GDM1 (cell line): Measurements from ENCODE around the gene NPHP4.
"Not testable (repeated sequence)": the region's sequence is repeated elsewhere in the genome, so short reads cannot be mapped to it uniquely, and the experiment has no call there.

Source experiments
- DNase-seq: peaks from one replicate; lab custom pipeline; 2025; lab: John Stamatoyannopoulos, UW

The NPHP4 gene

GRCh38 chr1:6023346-6023745 is 31.1 kb upstream of the NPHP4 start:
- DNase-seq = no peak

- no peak for DNase-seq
Observed at GRCh38 chr1:6022193-6022592, 30.0 kb upstream of the NPHP4 start.

DNA sequence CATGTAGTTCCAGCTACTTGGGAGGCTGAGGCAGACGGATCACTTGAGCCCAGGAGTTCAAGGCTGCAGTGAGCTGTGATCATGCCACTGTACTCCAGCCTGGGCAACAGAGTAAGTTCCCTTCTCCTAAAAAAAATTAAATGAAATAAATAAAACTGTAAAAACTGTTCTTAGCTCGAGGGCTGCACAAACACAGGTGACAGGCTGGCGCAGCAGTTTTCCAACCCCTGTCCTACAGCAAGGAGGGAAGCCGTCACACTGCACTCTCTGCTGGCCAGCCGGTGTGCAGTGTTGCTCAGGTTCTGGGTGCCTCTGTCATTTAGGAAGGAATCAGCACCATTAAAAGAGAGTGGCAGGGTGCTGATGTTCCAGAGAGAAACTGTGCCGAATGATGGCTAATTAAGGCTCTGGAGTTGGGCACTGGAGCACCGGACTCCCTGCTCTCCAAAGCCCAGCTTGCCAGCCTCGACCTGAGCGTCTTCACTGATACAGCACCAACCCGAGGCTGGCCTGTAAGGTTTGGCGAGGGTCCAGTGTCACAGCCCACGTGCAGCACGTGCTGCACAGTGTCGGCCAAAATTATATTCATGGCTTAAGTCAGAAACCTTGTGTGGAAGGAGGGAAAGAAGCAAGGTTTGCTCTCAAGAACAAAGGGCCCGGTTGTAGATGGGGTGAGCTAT is 27.1 kb upstream of the NPHP4 start:
- no peak for DNase-seq

GRCh38 chr1:6017654-6018053 is 25.4 kb upstream of the NPHP4 start:
- DNase-seq = not testable (repeated sequence)

DNA sequence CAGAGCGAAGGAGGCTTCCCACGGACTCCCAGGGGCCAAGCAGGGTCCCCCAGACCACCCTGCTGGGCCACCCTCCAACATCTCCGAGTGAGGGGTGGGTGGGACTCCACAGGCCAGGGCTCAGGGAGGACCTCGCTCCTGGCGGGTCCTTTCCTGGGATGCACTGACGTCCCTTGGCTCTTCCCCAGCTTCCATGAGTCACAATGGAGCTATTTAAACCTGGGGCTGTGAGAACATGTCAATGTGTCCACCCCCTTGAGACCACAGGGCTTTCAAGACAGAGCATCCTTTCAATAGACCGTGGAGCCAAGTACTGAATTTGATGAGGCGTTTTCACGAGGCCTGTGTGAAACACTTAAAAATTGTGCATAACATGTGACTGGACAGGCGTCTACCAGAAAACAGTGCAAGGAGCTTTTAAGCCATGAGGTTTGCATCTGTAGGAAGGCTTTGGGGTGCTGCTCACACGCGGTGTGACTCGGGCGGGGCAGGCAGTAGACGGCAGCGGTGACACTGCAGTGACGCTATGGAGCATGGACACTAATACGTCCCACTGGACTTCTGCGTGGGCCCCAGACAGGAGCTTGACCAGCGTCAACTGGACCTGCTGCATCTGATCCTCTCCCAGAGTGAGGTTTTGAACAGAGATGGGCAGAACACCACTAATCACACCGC is 24.1 kb upstream of the NPHP4 start:
- no peak for DNase-seq

DNA sequence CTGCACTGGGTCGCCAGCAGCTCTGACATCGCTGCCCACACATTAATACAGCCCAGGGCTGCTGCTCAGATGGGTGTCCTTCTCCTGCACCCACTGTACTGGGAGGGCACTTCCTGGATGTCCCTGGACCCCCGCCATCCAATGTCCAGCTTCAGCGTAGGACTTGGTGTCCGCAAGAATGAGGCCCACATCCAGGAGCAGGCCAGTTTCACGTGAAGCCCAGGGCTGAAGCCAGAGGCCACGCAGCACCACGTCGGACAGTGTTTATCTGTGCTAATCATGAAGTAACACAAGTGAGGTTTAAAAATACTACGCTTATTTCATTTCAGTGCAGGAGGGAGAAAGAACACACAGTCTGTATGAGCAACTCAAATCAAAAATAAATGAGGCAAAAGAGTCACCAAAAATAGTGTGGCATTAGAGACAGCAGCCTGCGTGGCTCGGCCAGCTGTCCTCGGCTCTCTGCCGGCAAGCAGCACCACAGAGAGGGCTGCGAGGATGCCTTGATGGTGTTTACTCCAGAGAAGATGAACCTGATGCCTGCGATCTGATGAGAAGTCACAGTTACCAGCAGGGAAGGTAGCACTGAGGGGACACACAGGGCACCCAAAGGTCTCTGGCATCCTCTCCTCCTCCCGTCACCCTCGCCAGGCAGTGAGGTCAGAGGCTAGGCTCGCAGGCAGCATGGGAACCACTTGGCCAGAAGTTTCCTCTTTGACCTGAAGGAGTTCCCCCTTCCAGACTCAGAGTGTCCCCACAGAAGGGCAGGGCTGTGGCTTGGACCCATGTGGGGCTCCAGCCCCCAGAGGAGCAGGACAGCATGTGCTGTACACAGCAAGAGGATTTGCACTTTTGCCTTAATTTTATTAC is 22.1 kb upstream of the NPHP4 start:
- no peak for DNase-seq

DNA sequence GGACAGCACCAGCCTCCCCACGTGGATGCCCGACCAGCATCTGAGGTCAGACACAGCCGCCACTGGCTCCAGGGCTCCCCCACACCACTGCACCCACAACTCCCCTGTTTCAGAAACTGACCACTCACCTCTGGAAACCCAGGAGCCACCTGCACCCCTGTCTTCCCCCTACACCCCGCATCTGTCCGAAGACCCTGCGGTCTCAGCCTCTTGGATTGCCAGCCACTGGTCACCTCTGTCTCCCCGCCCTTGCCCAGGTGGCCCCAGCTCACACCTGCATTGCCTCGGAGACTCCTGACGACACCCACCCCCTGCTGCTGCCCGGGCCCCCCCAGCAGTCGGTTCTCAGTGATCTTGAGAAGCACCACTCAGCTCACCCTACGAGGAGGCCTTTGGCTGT is 21.3 kb upstream of the NPHP4 start:
- DNase-seq = no peak

GRCh38 chr1:6012529-6013318 is 20.5 kb upstream of the NPHP4 start:
- no peak for DNase-seq

GRCh38 chr1:6011946-6012258 is 19.7 kb upstream of the NPHP4 start:
- DNase-seq = no peak

DNA sequence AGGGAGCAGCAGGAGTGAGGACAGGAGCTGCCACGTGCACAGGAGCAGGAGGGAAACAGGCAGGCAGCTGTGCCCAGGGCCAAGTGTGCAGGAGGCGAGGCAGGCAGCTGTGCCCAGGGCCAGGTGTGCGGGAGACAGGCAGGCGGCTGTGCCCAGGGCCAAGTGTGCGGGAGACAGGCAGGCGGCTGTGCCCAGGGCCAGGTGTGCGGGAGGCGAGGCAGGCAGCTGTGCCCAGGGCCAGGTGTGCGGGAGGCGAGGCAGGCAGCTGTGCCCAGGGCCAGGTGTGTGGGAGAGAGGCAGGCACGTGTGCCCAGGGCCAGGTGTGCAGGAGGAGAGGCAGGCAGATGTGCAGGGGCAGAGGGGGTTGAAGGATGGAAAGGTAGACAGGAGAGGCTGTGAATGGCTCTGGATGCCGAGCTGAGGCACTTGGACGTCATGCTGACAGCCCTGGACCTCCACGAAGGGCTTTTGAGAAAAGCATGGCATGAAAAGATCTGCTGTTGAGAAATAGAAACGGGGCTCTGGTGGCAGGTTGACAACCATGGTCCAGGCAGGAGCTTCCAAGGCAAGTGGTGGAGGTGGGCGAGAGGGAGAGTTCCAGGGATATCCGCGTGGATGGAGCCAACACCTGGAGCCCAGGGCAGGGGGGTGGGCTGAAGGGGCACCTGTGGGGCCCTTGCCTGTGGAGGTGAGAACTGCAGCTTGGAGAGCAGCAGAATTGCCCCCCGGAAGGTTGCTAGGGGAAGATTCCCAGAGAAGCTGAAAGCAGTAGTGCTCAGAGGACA is 19.1 kb upstream of the NPHP4 start:
- DNase-seq = no peak

GRCh38 chr1:6010554-6010953 is 18.3 kb upstream of the NPHP4 start:
- no peak for DNase-seq

- no peak for DNase-seq
Observed at GRCh38 chr1:6009120-6010040, 17.2 kb upstream of the NPHP4 start.

DNA sequence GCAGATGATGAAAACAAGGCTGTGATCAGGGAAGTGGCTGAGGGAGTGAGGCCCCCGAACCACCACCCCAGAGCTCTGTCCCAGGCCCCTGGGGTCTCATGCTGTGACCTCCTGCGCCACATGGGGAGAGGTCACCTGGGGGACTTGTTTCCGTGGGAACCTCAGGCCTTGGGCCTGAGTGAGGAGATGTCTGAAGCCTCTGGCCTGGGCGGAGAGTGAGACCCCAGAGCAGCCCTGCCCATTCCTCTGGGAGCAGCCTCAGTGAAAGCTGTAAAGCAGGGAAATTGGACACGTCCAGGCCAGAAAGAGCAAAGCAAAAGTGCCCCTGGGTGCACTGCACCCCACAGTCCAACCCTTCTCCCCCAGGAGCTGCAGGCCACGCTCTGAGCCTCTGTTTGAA is 16.5 kb upstream of the NPHP4 start:
- no peak for DNase-seq

- no peak for DNase-seq
Observed at GRCh38 chr1:6008084-6008415, 15.8 kb upstream of the NPHP4 start.

DNA sequence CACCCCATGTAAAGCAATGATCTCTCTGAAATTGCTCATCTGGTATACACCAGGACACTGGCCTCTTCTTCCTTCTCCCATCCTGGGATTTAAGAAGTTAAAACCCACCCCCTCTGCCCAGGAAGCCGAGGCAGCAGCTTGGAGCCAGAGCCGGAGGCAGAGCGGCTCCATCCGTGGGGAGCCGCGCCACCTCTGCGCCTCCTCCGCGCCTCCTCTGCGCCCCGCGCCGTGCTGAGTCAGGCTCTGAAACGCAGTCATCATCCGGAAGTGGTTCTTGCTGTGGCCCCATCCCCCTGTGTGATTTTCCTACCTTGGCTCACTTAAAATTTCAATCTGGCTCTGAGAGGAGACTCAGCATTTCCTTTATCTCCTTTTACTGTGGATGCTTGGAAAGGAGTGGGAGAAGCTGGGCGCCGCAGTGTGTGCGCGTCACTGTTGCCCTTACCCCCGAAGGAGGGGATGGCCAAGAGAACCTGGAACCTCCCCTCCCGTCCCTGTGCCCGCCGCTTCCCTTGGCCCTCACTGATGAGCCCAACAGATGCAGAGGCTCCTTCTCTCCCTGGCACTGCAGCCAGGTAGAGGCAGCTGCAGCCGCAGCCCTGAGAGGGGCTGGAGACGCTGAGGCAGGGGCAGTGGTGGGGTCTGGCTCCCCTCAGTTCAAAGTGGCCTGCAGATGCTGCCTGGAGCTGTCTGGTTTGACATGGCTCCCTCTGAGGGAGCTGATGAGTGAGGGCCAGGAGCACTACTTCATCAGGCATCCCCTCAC is 15.3 kb upstream of the NPHP4 start:
- DNase-seq = peak; percentile 22

- DNase-seq = no peak
Observed at GRCh38 chr1:6006882-6007281, 14.7 kb upstream of the NPHP4 start.

DNA sequence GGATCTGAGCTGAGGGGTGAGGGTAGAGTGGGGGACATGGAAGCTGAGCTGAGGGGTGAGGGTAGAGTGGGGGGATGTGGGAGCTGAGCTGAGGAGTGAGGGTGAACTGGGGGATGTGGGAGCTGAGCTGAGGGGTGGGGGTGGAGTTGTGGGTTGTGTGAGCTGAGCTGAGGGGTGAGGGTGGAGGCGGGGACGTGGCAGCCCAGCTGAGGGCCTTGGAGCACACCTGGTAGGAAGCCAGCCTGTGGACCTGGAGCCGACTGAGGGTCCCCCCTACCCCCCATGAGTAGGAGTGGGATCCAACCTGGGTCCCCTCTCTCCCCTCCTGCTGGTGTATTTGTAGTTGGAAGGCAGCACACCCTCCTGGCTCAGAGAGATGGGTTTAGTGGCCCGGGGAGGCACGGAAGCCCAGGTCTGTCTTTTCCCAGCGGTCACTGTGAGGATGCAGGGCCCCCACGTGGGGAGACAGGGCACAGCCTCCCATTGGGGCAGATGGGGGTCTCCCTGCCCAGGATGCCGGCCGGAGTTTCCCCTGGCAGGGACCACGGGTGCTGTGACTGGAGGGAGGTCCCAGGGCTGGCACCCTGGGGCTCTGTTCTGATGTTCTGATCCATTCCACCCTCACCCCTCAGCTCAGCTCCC is 13.2 kb upstream of the NPHP4 start:
- DNase-seq = no peak

GRCh38 chr1:6004412-6005123 is 12.3 kb upstream of the NPHP4 start:
- DNase-seq = no peak
